ENCODE results near the gene KRCC1.
"Not testable (repeated sequence)": the region's sequence is repeated elsewhere in the genome, so short reads cannot be mapped to it uniquely, and the experiment has no call there.

Gene KRCC1

DNA sequence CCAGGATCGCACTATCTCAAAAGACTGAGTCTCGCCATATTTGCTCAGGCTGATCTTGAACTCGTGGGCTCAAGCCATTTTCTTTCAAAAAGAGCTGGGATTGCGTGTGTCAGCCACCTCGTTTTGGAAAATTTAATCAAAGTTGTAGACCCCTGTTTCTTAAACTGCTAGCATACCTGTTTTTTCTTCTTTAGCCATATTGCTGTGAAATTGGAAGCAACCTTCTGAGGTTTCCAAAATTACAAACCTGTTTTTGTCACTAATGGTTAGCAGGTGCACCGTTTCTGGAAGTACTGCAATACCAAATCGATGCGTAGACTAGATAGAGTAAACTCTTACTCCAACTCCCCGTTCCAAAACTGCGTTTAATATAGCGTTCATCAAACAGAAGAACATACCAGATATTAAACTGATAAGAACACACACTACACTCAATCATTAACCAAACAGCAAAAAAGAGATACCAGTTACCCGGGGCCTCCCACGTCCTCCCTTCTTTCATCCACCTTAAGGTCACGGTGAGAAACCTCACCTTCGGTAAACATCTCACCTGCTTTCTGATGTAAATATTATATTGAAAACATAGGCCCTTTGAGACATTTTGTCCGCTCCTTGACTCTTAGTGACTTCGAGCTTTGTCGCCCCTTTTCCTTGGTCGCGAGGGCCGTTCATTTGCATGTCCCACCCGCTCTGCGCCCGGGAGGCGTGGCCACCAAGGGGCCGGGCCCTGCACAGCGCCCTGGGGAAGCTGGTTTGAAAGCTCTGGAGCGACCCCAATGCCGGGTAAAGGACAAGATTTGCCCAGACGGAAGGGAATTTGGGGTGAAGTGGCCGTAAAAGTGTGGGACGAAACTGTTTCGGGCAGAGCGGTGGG, 39.3 kb downstream of the KRCC1 start, which contains the start of gene RNU2-63P:
RNU2-63P (minus strand) TSS at position 462 of the 874 bp plus-strand sequence.
- peak within 1 kb of the TSS; percentile 90 for H3K27ac ChIP-seq
- TF ChIP-seq EZH2 (IDR thresholded peaks at IDR 0.05): no peak
- TF ChIP-seq POLR2AphosphoS5 (IDR thresholded peaks at IDR 0.05; ENCODE audit: borderline replicate concordance, low read depth, low read length): peak; percentile 100
- TF ChIP-seq FOXP2 (optimal IDR thresholded peaks at IDR 0.05; ENCODE audit: control extremely low read depth, extremely low read length, insufficient read depth): no peak
- no peaks in the 10 kb centered on the region for H3K9me3 ChIP-seq (ENCODE audit: low read depth, low read length)
- peak; percentile 93 for DNase-seq (ENCODE audit: low read depth, low spot score)
- peak within 1 kb of the TSS; percentile 88 for H3K9ac ChIP-seq (ENCODE audit: insufficient read length)
- peak within 1 kb of the TSS; percentile 76 for H3K4me3 ChIP-seq
- H3K36me3 ChIP-seq (ENCODE audit: insufficient read depth, low read length): no peaks in the 10 kb centered on the region

DNA sequence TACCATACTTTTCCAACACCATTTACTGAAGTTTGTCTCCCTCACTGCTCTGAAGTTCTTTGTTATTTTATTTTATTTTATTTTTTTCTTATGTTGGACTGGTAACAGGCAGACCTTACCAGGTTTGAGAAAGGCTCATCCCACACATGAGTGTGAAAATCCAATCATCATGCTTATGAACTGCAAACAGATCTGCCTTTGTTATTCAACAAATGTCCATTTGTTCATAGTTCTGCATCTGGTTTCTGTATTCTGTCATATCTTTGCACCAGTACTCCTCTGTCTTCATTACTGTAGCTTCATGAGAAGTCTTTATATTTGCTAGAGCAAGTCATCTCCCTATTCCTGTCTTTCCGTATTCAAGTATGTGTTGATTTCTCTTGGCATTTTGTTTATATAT, 44.6 kb downstream of the KRCC1 start:
- Histone ChIP-seq H3K27ac (no peak overlapping the region), H3K9ac (ENCODE audit: insufficient read length) (no peak overlapping the region), H3K9me3 (ENCODE audit: low read depth, low read length) (no peaks in the 10 kb centered on the region), H3K4me3 (no peak overlapping the region), H3K36me3 (ENCODE audit: insufficient read depth, low read length) (no peaks in the 10 kb centered on the region)
- TF ChIP-seq FOXP2 (optimal IDR thresholded peaks at IDR 0.05; ENCODE audit: control extremely low read depth, extremely low read length, insufficient read depth) (no peak), EZH2 (IDR thresholded peaks at IDR 0.05) (no peak), POLR2AphosphoS5 (IDR thresholded peaks at IDR 0.05; ENCODE audit: borderline replicate concordance, low read depth, low read length) (no peak)
- DNase-seq (ENCODE audit: low read depth, low spot score): no peak

DNA sequence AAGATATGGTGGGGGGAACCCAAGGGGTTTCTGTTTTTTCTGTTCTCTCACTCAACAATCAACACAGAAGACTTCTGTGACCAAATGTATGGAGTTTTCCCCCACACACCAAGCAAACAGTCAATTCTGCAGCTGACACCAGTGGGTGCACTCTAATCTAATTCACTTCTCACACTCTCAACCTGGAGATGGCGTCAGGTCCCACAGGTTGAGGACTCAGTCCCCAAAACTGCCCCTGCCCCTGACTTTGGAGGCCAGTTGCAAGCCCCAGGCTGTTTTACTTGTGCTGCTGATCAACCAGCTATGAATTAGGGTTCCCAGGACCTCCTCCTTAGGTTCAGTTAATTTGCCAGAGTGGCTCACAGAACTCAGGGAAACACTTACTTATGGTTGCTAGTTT, 45.4 kb downstream of the KRCC1 start:
- H3K4me3 ChIP-seq: no peak overlapping the region
- TF ChIP-seq FOXP2 (optimal IDR thresholded peaks at IDR 0.05; ENCODE audit: control extremely low read depth, extremely low read length, insufficient read depth) (no peak), EZH2 (IDR thresholded peaks at IDR 0.05) (no peak), POLR2AphosphoS5 (IDR thresholded peaks at IDR 0.05; ENCODE audit: borderline replicate concordance, low read depth, low read length) (no peak)
- H3K27ac ChIP-seq: no peak overlapping the region
- no peaks in the 10 kb centered on the region for H3K9me3 ChIP-seq (ENCODE audit: low read depth, low read length)
- H3K36me3 ChIP-seq (ENCODE audit: insufficient read depth, low read length): no peaks in the 10 kb centered on the region
- H3K9ac ChIP-seq (ENCODE audit: insufficient read length): no peak overlapping the region
- no peak for DNase-seq (ENCODE audit: low read depth, low spot score)

DNA sequence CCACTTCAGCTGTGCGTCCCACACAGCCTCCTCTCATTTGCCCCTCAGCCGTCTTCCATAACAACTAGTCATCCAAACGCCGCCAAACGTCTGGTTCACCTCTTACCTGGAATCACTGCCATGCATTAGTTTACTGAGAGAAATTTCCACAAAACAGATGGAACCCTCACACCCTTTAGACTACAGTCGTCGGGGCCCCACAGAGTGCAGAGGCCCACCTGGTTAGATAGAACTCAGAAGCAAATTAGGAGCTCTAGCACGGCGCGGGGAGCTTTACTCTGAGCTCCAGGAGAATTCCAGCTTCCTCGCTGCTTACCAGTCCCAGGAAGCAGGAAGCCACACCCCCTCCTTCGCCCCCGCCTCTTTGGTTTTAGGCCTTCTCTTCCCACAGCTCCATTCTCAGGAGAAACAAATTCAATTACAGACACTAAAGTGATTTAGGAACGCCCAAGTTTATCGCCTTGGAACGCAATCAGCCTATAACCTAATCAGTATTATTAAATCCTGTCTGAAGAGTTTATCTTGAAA, 48.6 kb downstream of the KRCC1 start:
- no peak for TF ChIP-seq EZH2 (IDR thresholded peaks at IDR 0.05)
- no peak for TF ChIP-seq POLR2AphosphoS5 (IDR thresholded peaks at IDR 0.05; ENCODE audit: borderline replicate concordance, low read depth, low read length)
- TF ChIP-seq FOXP2 (optimal IDR thresholded peaks at IDR 0.05; ENCODE audit: control extremely low read depth, extremely low read length, insufficient read depth): no peak
- DNase-seq (ENCODE audit: low read depth, low spot score): no peak
- no peak overlapping the region for H3K4me3 ChIP-seq
- H3K9me3 ChIP-seq (ENCODE audit: low read depth, low read length): no peaks in the 10 kb centered on the region
- no peak overlapping the region for H3K27ac ChIP-seq
- no peak overlapping the region for H3K9ac ChIP-seq (ENCODE audit: insufficient read length)
- H3K36me3 ChIP-seq (ENCODE audit: insufficient read depth, low read length): no peaks in the 10 kb centered on the region

DNA sequence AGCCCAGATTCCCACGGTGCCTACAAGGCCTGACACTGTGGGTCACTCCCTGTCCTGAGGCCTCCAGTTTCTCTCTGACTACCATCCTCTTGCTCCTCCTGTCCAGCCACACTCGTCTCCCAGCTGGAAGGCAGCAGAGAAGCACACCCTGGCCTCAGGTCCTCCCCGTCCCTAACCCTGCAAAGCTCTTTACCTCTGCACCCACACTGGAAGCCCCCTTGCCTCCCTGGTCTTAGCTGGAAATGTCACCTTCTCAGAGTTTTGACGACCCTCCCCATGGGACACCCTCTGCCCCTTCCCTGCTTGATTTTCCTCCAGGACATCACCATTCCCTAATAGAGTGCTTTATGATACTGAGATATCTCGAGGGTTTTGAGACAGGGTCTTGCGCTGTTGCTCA, 49.8 kb downstream of the KRCC1 start:
- no peak for DNase-seq (ENCODE audit: low read depth, low spot score)
- H3K9ac ChIP-seq (ENCODE audit: insufficient read length): no peak overlapping the region
- H3K4me3 ChIP-seq: no peak overlapping the region
- no peak overlapping the region for H3K27ac ChIP-seq
- no peaks in the 10 kb centered on the region for H3K9me3 ChIP-seq (ENCODE audit: low read depth, low read length)
- no peaks in the 10 kb centered on the region for H3K36me3 ChIP-seq (ENCODE audit: insufficient read depth, low read length)
- no peak for TF ChIP-seq FOXP2 (optimal IDR thresholded peaks at IDR 0.05; ENCODE audit: control extremely low read depth, extremely low read length, insufficient read depth)
- no peak for TF ChIP-seq POLR2AphosphoS5 (IDR thresholded peaks at IDR 0.05; ENCODE audit: borderline replicate concordance, low read depth, low read length)
- TF ChIP-seq EZH2 (IDR thresholded peaks at IDR 0.05): no peak

DNA sequence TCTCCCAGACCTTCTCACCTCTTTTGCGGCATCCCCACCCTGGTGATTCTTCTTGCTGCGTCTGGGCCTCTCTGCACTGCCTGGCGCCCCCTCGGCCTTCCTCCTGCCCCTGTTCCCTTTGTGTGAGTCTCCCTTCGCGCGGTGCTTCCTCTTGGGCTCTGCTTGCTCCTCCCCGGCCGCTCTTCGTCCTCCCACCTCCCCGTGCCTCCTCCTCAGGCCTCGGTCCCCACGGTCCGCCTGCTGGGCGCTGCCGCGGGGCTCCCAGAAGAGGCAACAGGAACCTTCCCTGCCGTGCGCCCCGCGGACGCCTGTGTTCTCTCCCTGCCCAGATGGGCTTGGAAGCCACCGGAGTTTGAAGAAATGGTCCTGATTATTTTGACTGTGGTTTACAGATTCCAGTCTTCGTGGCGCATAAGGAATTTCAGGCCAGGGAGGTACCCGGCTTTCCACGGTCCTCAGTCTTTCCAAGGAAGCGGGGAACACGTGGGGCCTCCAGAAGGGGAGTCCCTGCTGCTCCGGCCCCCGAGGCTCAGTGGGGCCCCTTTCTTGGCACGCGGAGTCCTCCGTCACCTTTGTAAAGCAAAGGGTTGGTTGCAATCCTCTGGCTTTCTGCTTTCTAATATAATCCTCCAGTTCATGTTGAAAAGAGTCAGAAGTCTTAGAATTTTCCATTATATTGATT, 52.4 kb downstream of the KRCC1 start:
- Histone ChIP-seq H3K9ac (ENCODE audit: insufficient read length) (peak overlapping the region; percentile 4), H3K36me3 (ENCODE audit: insufficient read depth, low read length) (no peaks in the 10 kb centered on the region), H3K9me3 (ENCODE audit: low read depth, low read length) (no peaks in the 10 kb centered on the region), H3K27ac (no peak overlapping the region), H3K4me3 (peak overlapping the region; percentile 40; the same call in 1 of the 2 replicates)
- TF ChIP-seq EZH2 (IDR thresholded peaks at IDR 0.05): no peak
- TF ChIP-seq POLR2AphosphoS5 (IDR thresholded peaks at IDR 0.05; ENCODE audit: borderline replicate concordance, low read depth, low read length): no peak
- TF ChIP-seq FOXP2 (optimal IDR thresholded peaks at IDR 0.05; ENCODE audit: control extremely low read depth, extremely low read length, insufficient read depth): no peak
- DNase-seq (ENCODE audit: low read depth, low spot score): no peak

DNA sequence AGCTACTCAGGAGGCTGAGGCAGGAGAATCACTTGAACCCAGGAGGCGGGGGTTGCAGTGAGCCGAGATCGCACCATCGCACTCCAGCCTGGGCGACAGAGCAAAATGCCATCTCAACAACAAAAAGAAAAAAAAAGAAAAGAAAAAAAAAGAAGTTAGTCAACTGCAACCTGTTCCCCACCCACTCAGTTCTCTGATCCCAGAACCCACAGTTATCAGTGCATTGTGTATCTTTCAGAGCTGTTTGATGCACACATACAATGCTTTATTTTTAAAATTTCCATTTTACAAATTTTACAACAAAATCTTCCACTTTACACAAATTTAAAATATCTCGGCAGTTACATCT, 53.2 kb downstream of the KRCC1 start:
- H3K27ac ChIP-seq: no peak overlapping the region
- no peaks in the 10 kb centered on the region for H3K9me3 ChIP-seq (ENCODE audit: low read depth, low read length)
- H3K36me3 ChIP-seq (ENCODE audit: insufficient read depth, low read length): no peaks in the 10 kb centered on the region
- TF ChIP-seq POLR2AphosphoS5 (IDR thresholded peaks at IDR 0.05; ENCODE audit: borderline replicate concordance, low read depth, low read length): no peak
- no peak for TF ChIP-seq FOXP2 (optimal IDR thresholded peaks at IDR 0.05; ENCODE audit: control extremely low read depth, extremely low read length, insufficient read depth)
- TF ChIP-seq EZH2 (IDR thresholded peaks at IDR 0.05): no peak
- DNase-seq (ENCODE audit: low read depth, low spot score): no peak
- H3K4me3 ChIP-seq: no peak overlapping the region
- no peak overlapping the region for H3K9ac ChIP-seq (ENCODE audit: insufficient read length)

DNA sequence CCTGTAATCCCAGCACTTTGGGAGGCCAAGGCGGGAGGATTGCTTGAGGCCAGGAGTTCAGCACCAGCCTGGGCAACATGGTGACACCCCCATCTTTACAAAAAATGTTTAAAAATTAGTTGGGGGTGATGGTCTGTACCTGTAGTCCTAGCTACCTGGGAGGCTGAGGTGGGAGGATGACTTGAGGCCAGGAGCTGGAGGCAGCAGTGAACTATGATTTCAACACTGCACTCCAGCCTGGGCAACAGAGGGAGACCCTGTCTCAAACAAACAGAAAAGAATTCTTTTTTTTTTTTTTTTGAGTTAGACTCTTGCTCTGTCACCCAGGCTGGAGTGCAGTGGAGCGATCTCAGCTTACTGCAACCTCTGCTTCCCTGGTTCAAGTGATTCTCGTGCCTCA, 55.1 kb downstream of the KRCC1 start:
- not testable (repeated sequence) for DNase-seq (ENCODE audit: low read depth, low spot score); H3K9me3 ChIP-seq (ENCODE audit: low read depth, low read length); H3K4me3 ChIP-seq; H3K9ac ChIP-seq (ENCODE audit: insufficient read length); H3K27ac ChIP-seq; H3K36me3 ChIP-seq (ENCODE audit: insufficient read depth, low read length)

Measured in SK-N-MC (cell line).